H1 (cell line): ENCODE results near the gene WNT7A. TPM values are rescaled to one million over a fixed set of nuclear protein-coding genes. Genes with fewer than 3 reads are reported as not detected.

Source experiments
- CTCF ChIA-PET: fragments of 300-600 bp; sonication (Branson Sonifier 250); formaldehyde crosslinking; loops from one replicate; lab custom pipeline; 2021; ENCODE audit not compliant: partially characterized antibody; lab: Charles Lee
- POLR2A ChIA-PET: fragments of 300-600 bp; sonication (Branson Sonifier 250); formaldehyde crosslinking; loops from one replicate; lab custom pipeline; 2021; ENCODE audit warnings: inconsistent platforms; ENCODE audit not compliant: partially characterized antibody; lab: Charles Lee
- DNase-seq, 2 experiments: peaks; one replicate each; pipeline versions ENCODE4 v3.0.0 to v3.0.0-alpha.2; 2010 to 2022; ENCODE audit warnings: low spot score in 2 of 2, low read depth in 1 of 2, mixed read lengths in 1 of 2
- FAIRE-seq: peaks from 2 replicates; lab custom pipeline; 2011; peaks lifted over from hg19 to GRCh38; lab: Jason Lieb, UNC
- H2AFZ ChIP-seq: 2 replicates; pipeline ENCODE4 v1.8.1; 2012; ENCODE audit warnings: low read length, inconsistent platforms
- H2AK5ac ChIP-seq: 2 replicates; pipeline ENCODE4 v1.6.1; 2013; ENCODE audit warnings: low read depth, low read length
- H2BK120ac ChIP-seq: replicated peaks from 2 replicates; pipeline ENCODE3; 2013; ENCODE audit warnings: low read depth, low read length, inconsistent platforms
- H2BK12ac ChIP-seq: 2 replicates; pipeline ENCODE4 v1.6.1; 2013; ENCODE audit warnings: low read depth, low read length
- H2BK15ac ChIP-seq: 2 replicates; pipeline ENCODE4 v1.6.1; 2013; ENCODE audit warnings: low read length
- H2BK20ac ChIP-seq: 2 replicates; pipeline ENCODE4 v1.6.1; 2013; ENCODE audit warnings: low read length
- H2BK5ac ChIP-seq: 2 replicates; pipeline ENCODE4 v1.6.1; 2013; ENCODE audit warnings: low read depth, low read length
- H3K14ac ChIP-seq: 2 replicates; pipeline ENCODE4 v1.6.1; 2013; ENCODE audit warnings: inconsistent platforms; ENCODE audit not compliant: insufficient read length
- H3K18ac ChIP-seq: 2 replicates; pipeline ENCODE4 v1.6.1; 2013; ENCODE audit warnings: low read length; ENCODE audit errors: extremely low read depth
- H3K23ac ChIP-seq: 2 replicates; pipeline ENCODE4 v1.6.1; 2013; ENCODE audit warnings: inconsistent platforms; ENCODE audit not compliant: insufficient read length
- H3K23me2 ChIP-seq: 2 replicates; pipeline ENCODE4 v1.6.1; 2013; ENCODE audit warnings: low read depth, low read length
- H3K27ac ChIP-seq: 2 replicates; pipeline ENCODE4 v1.6.1; 2011; ENCODE audit warnings: low read depth, low read length, inconsistent platforms
- H3K27me3 ChIP-seq, 4 experiments: replicated peaks in 1 of 4; 1 replicate in 1 of 4; 2 replicates in 3 of 4; pipeline versions ENCODE4 v1.6.1 to v1.8.1; 2011 to 2013; ENCODE audit warnings: low read length in 3 of 4, mild to moderate bottlenecking in 3 of 4, inconsistent platforms in 2 of 4, mixed read lengths in 2 of 4, moderate library complexity in 1 of 4; ENCODE audit not compliant: control insufficient read depth in 3 of 4, insufficient read depth in 3 of 4; ENCODE audit errors: extremely low read depth in 1 of 4
- H3K36me3 ChIP-seq, 4 experiments: 2 replicates each; pipeline versions ENCODE4 v1.6.1 to v1.8.1; 2011 to 2013; ENCODE audit warnings: mild to moderate bottlenecking in 4 of 4, low read length in 3 of 4, moderate library complexity in 2 of 4, control low read depth in 1 of 4, inconsistent platforms in 1 of 4; ENCODE audit not compliant: insufficient read depth in 4 of 4, control insufficient read depth in 2 of 4
- H3K4ac ChIP-seq: replicated peaks from 2 replicates; pipeline ENCODE3; 2013; ENCODE audit warnings: low read length, low read depth, mixed read lengths, inconsistent platforms; ENCODE audit not compliant: insufficient read length
- H3K4me1 ChIP-seq, 4 experiments: replicated peaks in 1 of 4; 1 replicate in 1 of 4; 2 replicates in 3 of 4; pipeline versions ENCODE4 v1.6.1 to v1.8.1; 2011 to 2013; ENCODE audit warnings: low read length in 3 of 4, inconsistent platforms in 2 of 4, mixed read lengths in 1 of 4; ENCODE audit not compliant: insufficient read depth in 4 of 4, control insufficient read depth in 3 of 4
- H3K4me2 ChIP-seq, 2 experiments: 2 replicates each; pipeline versions ENCODE4 v1.6.1 to v1.8.1; 2011 to 2013; ENCODE audit warnings: low read depth in 2 of 2, low read length in 2 of 2, control low read depth in 1 of 2, inconsistent platforms in 1 of 2, mild to moderate bottlenecking in 1 of 2; ENCODE audit not compliant: insufficient read depth in 1 of 2
- H3K4me3 ChIP-seq, 4 experiments: fragments of 200-600, 300-600 bp in 1 of 4; sonication (generic), shearing (Covaris generic), sonication (Bioruptor Twin) in 1 of 4; 2 replicates each; pipeline versions ENCODE4 v1.5.1 to v1.8.1; 2011 to 2016; ENCODE audit warnings: low read length in 4 of 4, low read depth in 3 of 4, control low read depth in 2 of 4, inconsistent platforms in 2 of 4, mild to moderate bottlenecking in 2 of 4, mixed read lengths in 1 of 4, moderate library complexity in 1 of 4; ENCODE audit not compliant: insufficient read depth in 2 of 4; ENCODE audit errors: extremely low read depth in 1 of 4
- H3K56ac ChIP-seq: replicated peaks from 2 replicates; pipeline ENCODE3; 2013; ENCODE audit warnings: low read depth, mild to moderate bottlenecking, mixed read lengths, low read length, inconsistent platforms; ENCODE audit not compliant: insufficient read length
- H3K79me1 ChIP-seq: 2 replicates; pipeline ENCODE4 v1.6.1; 2013; ENCODE audit warnings: low read depth, low read length, control low read depth
- H3K79me2 ChIP-seq, 2 experiments: 2 replicates each; pipeline versions ENCODE4 v1.6.1 to v1.8.1; 2012 to 2013; ENCODE audit warnings: low read length in 2 of 2, mild to moderate bottlenecking in 2 of 2, inconsistent platforms in 1 of 2; ENCODE audit not compliant: insufficient read depth in 2 of 2, control insufficient read depth in 1 of 2
- H3K9ac ChIP-seq, 4 experiments: replicated peaks in 1 of 4; 1 replicate in 1 of 4; 2 replicates in 3 of 4; pipeline versions ENCODE4 v1.6.1 to v1.8.1; 2011 to 2013; ENCODE audit warnings: low read depth in 3 of 4, low read length in 3 of 4, control low read depth in 2 of 4, mild to moderate bottlenecking in 2 of 4, moderate library complexity in 2 of 4, inconsistent platforms in 1 of 4; ENCODE audit errors: extremely low read depth in 1 of 4
- H3K9me3 ChIP-seq, 2 experiments: 2 replicates each; pipeline versions ENCODE4 v1.6.1 to v1.8.1; 2012 to 2013; ENCODE audit warnings: mild to moderate bottlenecking in 2 of 2, moderate library complexity in 2 of 2, control low read depth in 1 of 2, inconsistent platforms in 1 of 2, low read depth in 1 of 2, low read length in 1 of 2, mixed read lengths in 1 of 2; ENCODE audit not compliant: insufficient read depth in 2 of 2
- H4K20me1 ChIP-seq, 2 experiments: replicated peaks in 1 of 2; 2 replicates each; pipeline versions ENCODE3 to v1.8.1; 2011 to 2013; ENCODE audit warnings: inconsistent platforms in 2 of 2, low read length in 2 of 2, mild to moderate bottlenecking in 1 of 2; ENCODE audit not compliant: insufficient read depth in 2 of 2, control insufficient read depth in 1 of 2
- H4K5ac ChIP-seq: 2 replicates; pipeline ENCODE4 v1.6.1; 2013; ENCODE audit warnings: low read length, low read depth, mixed read lengths, inconsistent platforms; ENCODE audit not compliant: insufficient read length
- H4K8ac ChIP-seq: 2 replicates; pipeline ENCODE4 v1.8.0; 2013; ENCODE audit warnings: mild to moderate bottlenecking, moderate library complexity, low read length, inconsistent platforms; ENCODE audit not compliant: insufficient read depth; ENCODE audit errors: extremely low read depth
- H4K91ac ChIP-seq: replicated peaks from 2 replicates; pipeline ENCODE3; 2013; ENCODE audit warnings: low read length, mixed read lengths, inconsistent platforms; ENCODE audit not compliant: insufficient read length
- BRCA1 ChIP-seq: IDR thresholded peaks from 2 replicates; pipeline ENCODE4 v1.6.1; 2012; ENCODE audit warnings: low read depth, low read length, improper control_type of control experiment
- E2F6 ChIP-seq: IDR thresholded peaks from 2 replicates; pipeline ENCODE4 v1.6.1; 2012; ENCODE audit warnings: inconsistent platforms
- JUN ChIP-seq: IDR thresholded peaks from 2 replicates; pipeline ENCODE4 v1.6.1; 2011; ENCODE audit warnings: low read depth, mild to moderate bottlenecking, improper control_type of control experiment, low read length
- KDM1A ChIP-seq: fragments of 200-600, 300-600 bp; sonication (generic); IDR thresholded peaks from 2 replicates; pipeline ENCODE4 v1.7.1; 2016; ENCODE audit warnings: mild to moderate bottlenecking, low read length, borderline replicate concordance
- POU5F1 ChIP-seq: IDR thresholded peaks from 2 replicates; pipeline ENCODE4 v1.6.1; 2011; ENCODE audit warnings: low read depth, mild to moderate bottlenecking, low read length, moderate library complexity
- RAD21 ChIP-seq, 2 experiments: IDR thresholded peaks in 1 of 2; conservative IDR thresholded peaks in 1 of 2; 2 replicates each; pipeline ENCODE4 v1.6.1; 2011; ENCODE audit warnings: low read depth in 2 of 2, low read length in 2 of 2, improper control_type of control experiment in 1 of 2, inconsistent platforms in 1 of 2, mild to moderate bottlenecking in 1 of 2, moderate library complexity in 1 of 2
- SP4 ChIP-seq: IDR thresholded peaks from 2 replicates; pipeline ENCODE4 v1.6.1; 2012; ENCODE audit warnings: low read length, inconsistent platforms
- SRF ChIP-seq: IDR thresholded peaks from 2 replicates; pipeline ENCODE4 v1.6.1; 2011; ENCODE audit warnings: mild to moderate bottlenecking, low read depth, low read length, moderate library complexity
- TAF1 ChIP-seq: IDR thresholded peaks from 2 replicates; pipeline ENCODE4 v1.6.1; 2011; ENCODE audit warnings: mild to moderate bottlenecking, low read depth, low read length
- TCF12 ChIP-seq: IDR thresholded peaks from 2 replicates; pipeline ENCODE4 v1.6.1; 2011; ENCODE audit warnings: low read depth, mild to moderate bottlenecking, low read length
- YY1 ChIP-seq: IDR thresholded peaks from 2 replicates; pipeline ENCODE4 v1.6.1; 2011; ENCODE audit warnings: low read depth, mild to moderate bottlenecking, low read length
- WGBS, 2 experiments: shearing (Covaris generic) in 1 of 2; methylation state at CpG; one replicate each; pipeline versions ENCODE4 v1.1.6 to v1.1.7; 2013 to 2015; ENCODE audit warnings: low lambda C conversion rate in 2 of 2, mixed read lengths in 2 of 2, inconsistent platforms in 1 of 2, low coverage in 1 of 2, missing lambda C conversion rate in 1 of 2; ENCODE audit not compliant: insufficient replicate concordance in 2 of 2, insufficient coverage in 1 of 2, insufficient read length in 1 of 2; ENCODE audit errors: extremely low coverage in 1 of 2, missing lambda C conversion rate in 1 of 2; 5-methylcytosine and 5-hydroxymethylcytosine counted together
- polyA plus RNA-seq, 7 experiments: library from polyadenylated mRNA; depleted of rRNA in 3 of 7; stranded (reverse) in 5 of 7; unstranded in 2 of 7; fragments of >200 nt in 5 of 7; fragments of 200-250 nt in 2 of 7; gene quantifications; 1 replicate in 5 of 7; 2 replicates in 1 of 7; 4 replicates in 1 of 7; pipeline versions ENCODE4 v1.2.1 to v1.2.3, GENCODE V29; 2011 to 2013; ENCODE audit warnings: missing spikeins in 2 of 7, mixed read lengths in 2 of 7
- total RNA-seq: library from RNA; stranded (reverse); fragmentation: NEBNext Ultra II Directional; extraction: Animal tissue kit (Norgen Biotek cat#: 25700); gene quantifications from 2 replicates; pipeline ENCODE4 v1.2.1, GENCODE V29; 2021

WNT7A gene
- total and polyA plus RNA-seq, 2 of the 8 experiments (the other 6 are each of a cell fraction or from before 2014, with no cell fraction given) = 0.02 TPM; not detected in 1

- H3K79me1 ChIP-seq = no peaks in the 10 kb centered on the region
- H3K9ac ChIP-seq = no peak overlapping the region
- H3K36me3 ChIP-seq = no peaks in the 10 kb centered on the region
- no peaks in the 10 kb centered on the region for H3K9me3 ChIP-seq
- no peak overlapping the region for H2BK12ac ChIP-seq
- no peak overlapping the region; the same call in 1 of the 2 replicates for H4K8ac ChIP-seq
- no peak overlapping the region for H4K5ac ChIP-seq
- no peak for FAIRE-seq
- no peak overlapping the region for H3K56ac ChIP-seq
- H3K79me2 ChIP-seq = no peaks in the 10 kb centered on the region
- no peak overlapping the region for H2BK5ac ChIP-seq
- no peak overlapping the region for H3K4ac ChIP-seq
- TF ChIP-seq BRCA1 = no peak
- TF ChIP-seq JUN = no peak
- TF ChIP-seq POU5F1 = no peak
- TF ChIP-seq KDM1A = no peak
- no peak for TF ChIP-seq SRF
- TF ChIP-seq E2F6 = no peak
- TF ChIP-seq SP4 = no peak
- TF ChIP-seq TCF12 = no peak
- TF ChIP-seq RAD21 (IDR thresholded peaks at IDR 0.05 in 1 of 2, conservative IDR thresholded peaks at IDR 0.05 in 1 of 2; ENCODE audit: low read depth in 2 of 2, low read length in 2 of 2) = no peak
- TF ChIP-seq YY1 = no peak
- no peak for TF ChIP-seq TAF1
- TF ChIP-seq, all 59 proteins: peak for 0
- H3K18ac ChIP-seq = no peak overlapping the region
- peaks cover 0 to 2% of the 10 kb centered on the region in 2 experiments for H4K20me1 ChIP-seq
- H2AK5ac ChIP-seq = no peak overlapping the region
- peaks cover 5 to 23% (median 8%) of the 10 kb centered on the region in 4 experiments for H3K27me3 ChIP-seq
- no peak overlapping the region for H2BK120ac ChIP-seq
- no peak overlapping the region for H2AFZ ChIP-seq
- H2BK20ac ChIP-seq = no peak overlapping the region
- ChIA-PET POLR2A (interaction anchor here (0.8 kb wide), 1 partner anchor 236 kb away, joined by 3 read pairs; no protein-coding TSS in a partner anchor), CTCF (interaction anchor here (0.6 to 19.2 kb wide), 25 partner anchors 9 to 517 kb away, joined by 3 to 765 read pairs (median 4); no protein-coding TSS in a partner anchor)
- H3K27ac ChIP-seq = no peak overlapping the region
- H3K23ac ChIP-seq = no peak overlapping the region
- H3K23me2 ChIP-seq = no peaks in the 10 kb centered on the region
- no peak overlapping the region for H2BK15ac ChIP-seq
- no peaks in the 10 kb centered on the region for H3K4me1 ChIP-seq
- no peak for DNase-seq
- H3K4me3 ChIP-seq = no peak overlapping the region
- no peak overlapping the region for H3K4me2 ChIP-seq
- H4K91ac ChIP-seq = no peak overlapping the region
- WGBS, 2 experiments = 86% methylated on average over 3 of the region's 4 CpGs; no CpG with 5 or more reads in 1 of the 2 experiments
- H3K14ac ChIP-seq = no peak overlapping the region
Measured at GRCh38 chr3:13886593-13887129, 6.8 kb upstream of the WNT7A start.
